H9 (cell line): ENCODE results near the gene KLF16. TPM values are rescaled to one million over a fixed set of nuclear protein-coding genes. Genes with fewer than 3 reads are reported as not detected.
A peak's percentile ranks its signal among the peaks of the same experiment; 100 is the strongest.
"Not testable (repeated sequence)": the region's sequence is repeated elsewhere in the genome, so short reads cannot be mapped to it uniquely, and the experiment has no call there.

ENCODE experiments used
- DNase-seq: peaks from one replicate; pipeline ENCODE4 v3.0.0-alpha.2; 2017
- H2AFZ ChIP-seq: one replicate; pipeline ENCODE4 v1.6.1; 2013; ENCODE audit warnings: mild to moderate bottlenecking, low read length, control low read depth, moderate library complexity
- H2AK5ac ChIP-seq: 2 replicates; pipeline ENCODE4 v1.6.1; 2013; ENCODE audit warnings: low read length, control low read depth, mixed read lengths; ENCODE audit not compliant: insufficient read length
- H2BK120ac ChIP-seq: one replicate; pipeline ENCODE4 v1.6.1; 2013; ENCODE audit warnings: low read depth, mild to moderate bottlenecking, low read length, control low read depth, inconsistent platforms; ENCODE audit not compliant: poor library complexity, severe bottlenecking
- H2BK12ac ChIP-seq: 2 replicates; pipeline ENCODE4 v1.6.1; 2013; ENCODE audit warnings: low read length, control low read depth, mixed read lengths, low read depth; ENCODE audit not compliant: insufficient read length
- H2BK15ac ChIP-seq: 2 replicates; pipeline ENCODE4 v1.6.1; 2013; ENCODE audit warnings: low read depth, low read length, control low read depth
- H2BK20ac ChIP-seq: one replicate; pipeline ENCODE4 v1.6.1; 2013; ENCODE audit warnings: low read depth, mild to moderate bottlenecking, low read length, control low read depth, inconsistent platforms; ENCODE audit not compliant: poor library complexity, severe bottlenecking
- H2BK5ac ChIP-seq: 2 replicates; pipeline ENCODE4 v1.6.1; 2013; ENCODE audit warnings: low read length, control low read depth, mixed read lengths; ENCODE audit not compliant: insufficient read length
- H3K14ac ChIP-seq: 2 replicates; pipeline ENCODE4 v1.6.1; 2013; ENCODE audit warnings: low read length, control low read depth; ENCODE audit not compliant: insufficient read depth
- H3K18ac ChIP-seq: 2 replicates; pipeline ENCODE4 v1.6.1; 2013; ENCODE audit warnings: low read depth, mild to moderate bottlenecking, mixed read lengths, low read length, control low read depth; ENCODE audit not compliant: insufficient read length
- H3K23ac ChIP-seq: 2 replicates; pipeline ENCODE4 v1.6.1; 2013; ENCODE audit warnings: low read length, control low read depth, mixed read lengths, low read depth; ENCODE audit not compliant: insufficient read length
- H3K23me2 ChIP-seq: 2 replicates; pipeline ENCODE4 v1.6.1; 2013; ENCODE audit warnings: low read depth, mild to moderate bottlenecking, mixed read lengths, low read length, control low read depth; ENCODE audit not compliant: insufficient read length, poor library complexity, severe bottlenecking
- H3K27ac ChIP-seq: 2 replicates; pipeline ENCODE4 v1.5.1; 2013; ENCODE audit warnings: low read length, control low read depth, mixed read lengths, low read depth; ENCODE audit not compliant: insufficient read length
- H3K27me3 ChIP-seq: 2 replicates; pipeline ENCODE4 v1.6.1; 2013; ENCODE audit warnings: low read length, control low read depth, inconsistent platforms; ENCODE audit not compliant: insufficient read depth
- H3K4ac ChIP-seq: 2 replicates; pipeline ENCODE4 v1.6.1; 2013; ENCODE audit warnings: low read depth, mild to moderate bottlenecking, control low read depth, inconsistent platforms, low read length, moderate library complexity
- H3K4me1 ChIP-seq: 2 replicates; pipeline ENCODE4 v1.6.1; 2013; ENCODE audit warnings: low read length, control low read depth, inconsistent platforms; ENCODE audit not compliant: insufficient read depth
- H3K4me2 ChIP-seq: 2 replicates; pipeline ENCODE4 v1.6.1; 2013; ENCODE audit warnings: low read length, control low read depth, mixed read lengths; ENCODE audit not compliant: insufficient read length, insufficient read depth
- H3K56ac ChIP-seq: 2 replicates; pipeline ENCODE4 v1.6.1; 2013; ENCODE audit warnings: low read depth, mild to moderate bottlenecking, mixed read lengths, low read length, control low read depth; ENCODE audit not compliant: insufficient read length
- H3K79me1 ChIP-seq: 2 replicates; pipeline ENCODE4 v1.6.1; 2013; ENCODE audit warnings: low read depth, mild to moderate bottlenecking, moderate library complexity, low read length, control low read depth, inconsistent platforms; ENCODE audit not compliant: insufficient read depth, poor library complexity, severe bottlenecking
- H3K79me2 ChIP-seq: 2 replicates; pipeline ENCODE4 v1.6.1; 2013; ENCODE audit warnings: low read length, control low read depth, inconsistent platforms; ENCODE audit not compliant: insufficient read depth
- H3K9ac ChIP-seq: 2 replicates; pipeline ENCODE4 v1.6.1; 2013; ENCODE audit warnings: low read length, control low read depth, mixed read lengths; ENCODE audit not compliant: insufficient read length; ENCODE audit errors: extremely low read depth
- H3K9me3 ChIP-seq: one replicate; pipeline ENCODE4 v1.6.1; 2013; ENCODE audit warnings: low read depth, low read length, inconsistent platforms; ENCODE audit not compliant: control insufficient read depth
- H3T11ph ChIP-seq: one replicate; pipeline ENCODE4 v1.6.1; 2013; ENCODE audit warnings: mild to moderate bottlenecking, low read length, control low read depth, inconsistent platforms
- H4K20me1 ChIP-seq: one replicate; pipeline ENCODE4 v1.6.1; 2013; ENCODE audit not compliant: control insufficient read depth, insufficient read length, insufficient read depth
- H4K5ac ChIP-seq: 2 replicates; pipeline ENCODE4 v1.6.1; 2013; ENCODE audit warnings: low read depth, mild to moderate bottlenecking, mixed read lengths, low read length, control low read depth; ENCODE audit not compliant: insufficient read length
- H4K8ac ChIP-seq: replicated peaks from 2 replicates; pipeline ENCODE4 v1.6.1; 2013; ENCODE audit warnings: low read length, control low read depth, mixed read lengths, low read depth; ENCODE audit not compliant: insufficient read length
- H4K91ac ChIP-seq: 2 replicates; pipeline ENCODE4 v1.6.1; 2013; ENCODE audit warnings: low read depth, mild to moderate bottlenecking, moderate library complexity, mixed read lengths, low read length, control low read depth; ENCODE audit not compliant: insufficient read length
- H3K27ac Mint-ChIP-seq, 3 experiments: 2 replicates in 2 of 3; 3 replicates in 1 of 3; pipeline ENCODE4 v1.8.0; 2020 to 2021; ENCODE audit warnings: mixed read lengths in 3 of 3, mild to moderate bottlenecking in 1 of 3, moderate library complexity in 1 of 3
- H3K27me3 Mint-ChIP-seq: 2 replicates; pipeline ENCODE4 v1.8.0; 2021; ENCODE audit warnings: low read depth, mild to moderate bottlenecking, moderate library complexity, mixed read lengths
- H3K36me3 Mint-ChIP-seq, 3 experiments: 2 replicates in 2 of 3; 3 replicates in 1 of 3; pipeline ENCODE4 v1.8.0; 2020 to 2021; ENCODE audit warnings: low read depth in 3 of 3, mixed read lengths in 3 of 3; ENCODE audit not compliant: insufficient read depth in 1 of 3
- H3K4me1 Mint-ChIP-seq, 2 experiments: 2 replicates each; pipeline ENCODE4 v1.8.0; 2020; ENCODE audit warnings: mixed read lengths in 2 of 2
- H3K4me3 Mint-ChIP-seq, 2 experiments: 2 replicates in 1 of 2; 3 replicates in 1 of 2; pipeline ENCODE4 v1.8.0; 2020 to 2021; ENCODE audit warnings: mild to moderate bottlenecking in 2 of 2, mixed read lengths in 2 of 2, moderate library complexity in 1 of 2
- H3K9me3 Mint-ChIP-seq, 2 experiments: 2 replicates in 1 of 2; 3 replicates in 1 of 2; pipeline ENCODE4 v1.8.0; 2020; ENCODE audit warnings: mild to moderate bottlenecking in 2 of 2, mixed read lengths in 2 of 2, moderate library complexity in 1 of 2
- WGBS: extraction: QIAGEN DNeasy Blood & Tissue Kit; methylation state at CpG from one replicate; pipeline ENCODE4 v1.1.7; 2013; ENCODE audit warnings: missing lambda C conversion rate, low lambda C conversion rate, mixed read lengths; ENCODE audit not compliant: insufficient read length; ENCODE audit errors: extremely low coverage; 5-methylcytosine and 5-hydroxymethylcytosine counted together
- total RNA-seq: library from RNA; stranded (reverse); gene quantifications from 2 replicates; pipeline ENCODE4 v1.2.1, GENCODE V29; 2021

Gene KLF16
- total RNA-seq, 1 experiment from 2014 or later: 66.8 TPM

- H3K23ac ChIP-seq, H4K91ac ChIP-seq, H3K4me1 ChIP-seq, H2BK12ac ChIP-seq, H3K4me3 Mint-ChIP-seq, H4K5ac ChIP-seq, H4K20me1 ChIP-seq, H3K36me3 Mint-ChIP-seq, H3K14ac ChIP-seq, H3K27ac Mint-ChIP-seq, H2BK5ac ChIP-seq, H3K9ac ChIP-seq, H3K4ac ChIP-seq, H3K27ac ChIP-seq, H3T11ph ChIP-seq, H2BK120ac ChIP-seq, H3K18ac ChIP-seq, H2AFZ ChIP-seq, DNase-seq, H3K27me3 Mint-ChIP-seq, H4K8ac ChIP-seq, H3K4me2 ChIP-seq, H3K9me3 ChIP-seq, H3K27me3 ChIP-seq, H2BK20ac ChIP-seq, H2AK5ac ChIP-seq, H3K9me3 Mint-ChIP-seq, H3K56ac ChIP-seq, H2BK15ac ChIP-seq: not testable (repeated sequence)
- no CpG with 5 or more reads among the region's 8 CpGs for WGBS
- peaks cover 29 to 30% of the 10 kb centered on the region in 2 experiments for H3K4me1 Mint-ChIP-seq
- H3K79me1 ChIP-seq: peaks cover 12% of the 10 kb centered on the region
- H3K23me2 ChIP-seq: peaks cover 17% of the 10 kb centered on the region
- H3K79me2 ChIP-seq: peaks cover 12% of the 10 kb centered on the region; the same call in 1 of the 2 replicates
Observed at GRCh38 chr19:1878583-1878982, 15.2 kb upstream of the KLF16 start.

GRCh38 chr19:1877280-1877660, 13.9 kb upstream of the KLF16 start:
- not testable (repeated sequence) for H2BK120ac ChIP-seq, H4K20me1 ChIP-seq, H3K9ac ChIP-seq, H3K4me1 ChIP-seq, H3K27me3 Mint-ChIP-seq, H2BK15ac ChIP-seq, H3K9me3 Mint-ChIP-seq, H4K8ac ChIP-seq, H2BK12ac ChIP-seq, H3K23ac ChIP-seq, H2AK5ac ChIP-seq, H4K91ac ChIP-seq, H3K18ac ChIP-seq, H3K4ac ChIP-seq, H3K9me3 ChIP-seq, H3K56ac ChIP-seq, H3T11ph ChIP-seq, H3K4me2 ChIP-seq, H3K79me1 ChIP-seq, H3K36me3 Mint-ChIP-seq, H3K27me3 ChIP-seq, H3K4me3 Mint-ChIP-seq, H3K14ac ChIP-seq, H3K27ac Mint-ChIP-seq, H2BK5ac ChIP-seq, H2AFZ ChIP-seq, H4K5ac ChIP-seq, H3K27ac ChIP-seq, H2BK20ac ChIP-seq, H3K79me2 ChIP-seq
- peaks cover 19% of the 10 kb centered on the region for H3K23me2 ChIP-seq
- DNase-seq: peak; percentile 38
- peaks cover 17 to 18% of the 10 kb centered on the region in 2 experiments for H3K4me1 Mint-ChIP-seq
- WGBS: no CpG with 5 or more reads among the region's 47 CpGs
